AG08395 (cell line): ENCODE results near the gene NUDT4B.
"Not testable (repeated sequence)": the region's sequence is repeated elsewhere in the genome, so short reads cannot be mapped to it uniquely, and the experiment has no call there.

Experiments
- DNase-seq: peaks from one replicate; pipeline ENCODE4 v3.0.0; 2012; ENCODE audit warnings: mixed read lengths, low spot score

Gene NUDT4B

GRCh38 chr1:148738667-148739066, 9.9 kb upstream of the NUDT4B start:
- not testable (repeated sequence) for DNase-seq

- DNase-seq, result not testable (repeated sequence)
Observed at GRCh38 chr1:148743200-148743599, 5.4 kb upstream of the NUDT4B start.

GRCh38 chr1:148743726-148744720, 4.6 kb upstream of the NUDT4B start:
- not testable (repeated sequence) for DNase-seq

- DNase-seq, result not testable (repeated sequence)
Observed at GRCh38 chr1:148749335-148749681, 734 bp downstream of the NUDT4B start.

GRCh38 chr1:148756231-148756630, 7.7 kb downstream of the NUDT4B start:
- DNase-seq, result not testable (repeated sequence)

- not testable (repeated sequence) for DNase-seq
Observed at GRCh38 chr1:148757446-148757845, 8.9 kb downstream of the NUDT4B start.

- not testable (repeated sequence) for DNase-seq
Observed at GRCh38 chr1:148758412-148758811, 9.8 kb downstream of the NUDT4B start.

GRCh38 chr1:148758925-148759324, 10.4 kb downstream of the NUDT4B start:
- DNase-seq, result not testable (repeated sequence)

- not testable (repeated sequence) for DNase-seq
Observed at GRCh38 chr1:148759749-148760148, 11.2 kb downstream of the NUDT4B start.

- not testable (repeated sequence) for DNase-seq
Observed at GRCh38 chr1:148760206-148760605, 11.6 kb downstream of the NUDT4B start.

- DNase-seq, result not testable (repeated sequence)
Observed at GRCh38 chr1:148761360-148761759, 12.8 kb downstream of the NUDT4B start.

GRCh38 chr1:148765238-148766019, 16.9 kb downstream of the NUDT4B start:
- not testable (repeated sequence) for DNase-seq

- DNase-seq, result not testable (repeated sequence)
Observed at GRCh38 chr1:148768541-148768940, 20.0 kb downstream of the NUDT4B start.

GRCh38 chr1:148769495-148769894, 20.9 kb downstream of the NUDT4B start:
- DNase-seq, result not testable (repeated sequence)

- not testable (repeated sequence) for DNase-seq
Observed at GRCh38 chr1:148773690-148774089, 25.1 kb downstream of the NUDT4B start.

GRCh38 chr1:148774102-148774501, 25.5 kb downstream of the NUDT4B start:
- not testable (repeated sequence) for DNase-seq

GRCh38 chr1:148775263-148775662, 26.7 kb downstream of the NUDT4B start:
- DNase-seq, result not testable (repeated sequence)

- not testable (repeated sequence) for DNase-seq
Observed at GRCh38 chr1:148777649-148778048, 29.1 kb downstream of the NUDT4B start.

GRCh38 chr1:148780404-148780803, 31.8 kb downstream of the NUDT4B start:
- not testable (repeated sequence) for DNase-seq

- not testable (repeated sequence) for DNase-seq
Observed at GRCh38 chr1:148791543-148792099, 43.0 kb downstream of the NUDT4B start.

- DNase-seq, result not testable (repeated sequence)
Observed at GRCh38 chr1:148793762-148794332, 45.3 kb downstream of the NUDT4B start.
